Endothelial cell of umbilical vein (primary cell): ENCODE data around the gene BCAS3. TPM values are rescaled to one million over a fixed set of nuclear protein-coding genes. Genes with fewer than 3 reads are reported as not detected.

Experiments used
- BruUV-seq: library from RNA; stranded (reverse); fragments of 400-500 nt; replicated peaks from 2 replicates; lab custom pipeline; 2021; lab: Mats Ljungman, UMichigan
- CTCF ChIA-PET: fragments of 300-600, 350-600 bp; sonication (Branson Sonifier 250); formaldehyde crosslinking; loops from one replicate; lab custom pipeline; 2021; ENCODE audit warnings: antibody characterized with exemption, inconsistent platforms; lab: Charles Lee
- POLR2A ChIA-PET: fragments of 300-600, 350-600 bp; sonication (Branson Sonifier 250); formaldehyde crosslinking; loops from one replicate; lab custom pipeline; 2021; ENCODE audit warnings: antibody characterized with exemption, inconsistent platforms; lab: Charles Lee
- DNase-seq: peaks from one replicate; pipeline ENCODE4 v3.0.0-alpha.2; 2011; ENCODE audit warnings: low read depth, low spot score
- FAIRE-seq: peaks from 2 replicates; lab custom pipeline; 2011; peaks lifted over from hg19 to GRCh38; lab: Jason Lieb, UNC
- H2AFZ ChIP-seq: 2 replicates; pipeline ENCODE4 v1.6.0; 2012; ENCODE audit warnings: low read depth, low read length, control low read depth, inconsistent platforms
- H3K27ac ChIP-seq: 2 replicates; pipeline ENCODE4 v1.5.1; 2011; ENCODE audit warnings: low read depth, mild to moderate bottlenecking, control low read depth, low read length, moderate library complexity; ENCODE audit not compliant: insufficient read depth
- H3K27me3 ChIP-seq, 2 experiments: 2 replicates each; pipeline versions ENCODE4 v1.6.0 to v1.6.1; 2011; ENCODE audit warnings: low read length in 2 of 2, mixed read lengths in 1 of 2; ENCODE audit not compliant: control insufficient read depth in 2 of 2, insufficient read depth in 2 of 2
- H3K36me3 ChIP-seq, 2 experiments: 2 replicates in 1 of 2; 3 replicates in 1 of 2; pipeline ENCODE4 v1.5.1; 2011; ENCODE audit warnings: low read length in 2 of 2, mild to moderate bottlenecking in 1 of 2, moderate library complexity in 1 of 2; ENCODE audit not compliant: control insufficient read depth in 2 of 2, insufficient read depth in 2 of 2; ENCODE audit errors: extremely low read depth in 1 of 2
- H3K4me1 ChIP-seq: 3 replicates; pipeline ENCODE4 v1.5.1; 2011; ENCODE audit warnings: mild to moderate bottlenecking, low read length; ENCODE audit not compliant: control insufficient read depth, insufficient read depth; ENCODE audit errors: extremely low read depth
- H3K4me2 ChIP-seq: 2 replicates; pipeline ENCODE4 v1.6.1; 2011; ENCODE audit warnings: low read length, control low read depth, mixed read lengths; ENCODE audit not compliant: insufficient read depth
- H3K4me3 ChIP-seq, 3 experiments: fragments of 200-600 bp in 1 of 3; sonication (generic), shearing (Covaris generic) in 1 of 3; replicated peaks in 1 of 3; 2 replicates each; pipeline ENCODE4 v1.5.1; 2011 to 2016; ENCODE audit warnings: control low read depth in 3 of 3, low read length in 3 of 3, mild to moderate bottlenecking in 2 of 3, inconsistent platforms in 1 of 3, low read depth in 1 of 3, moderate library complexity in 1 of 3; ENCODE audit not compliant: insufficient read depth in 1 of 3
- H3K79me2 ChIP-seq: 2 replicates; pipeline ENCODE4 v1.6.0; 2012; ENCODE audit warnings: low read length, inconsistent platforms; ENCODE audit not compliant: control insufficient read depth, insufficient read depth
- H3K9ac ChIP-seq: replicated peaks from 2 replicates; pipeline ENCODE3; 2011; ENCODE audit warnings: low read length, control low read depth; ENCODE audit not compliant: insufficient read depth; ENCODE audit errors: extremely low read depth
- H3K9me1 ChIP-seq: replicated peaks from 3 replicates; pipeline ENCODE4 v1.6.0; 2011; ENCODE audit warnings: mild to moderate bottlenecking, low read length; ENCODE audit not compliant: control insufficient read depth, insufficient read depth; ENCODE audit errors: extremely low read depth
- H3K9me3 ChIP-seq: replicated peaks from 2 replicates; pipeline ENCODE4 v1.5.1; 2012; ENCODE audit warnings: low read length, inconsistent platforms; ENCODE audit not compliant: control insufficient read depth, insufficient read depth
- H4K20me1 ChIP-seq: replicated peaks from 2 replicates; pipeline ENCODE3; 2011; ENCODE audit warnings: mild to moderate bottlenecking, low read length; ENCODE audit not compliant: control insufficient read depth, insufficient read depth; ENCODE audit errors: extremely low read depth
- EZH2 ChIP-seq: IDR thresholded peaks from 2 replicates; pipeline ENCODE4 v1.6.1; 2012; ENCODE audit warnings: borderline replicate concordance, low read depth, mild to moderate bottlenecking, moderate library complexity, low read length, inconsistent platforms; ENCODE audit not compliant: severe bottlenecking
- FOS ChIP-seq: IDR thresholded peaks from 2 replicates; pipeline ENCODE4 v1.6.1; 2011; ENCODE audit warnings: mild to moderate bottlenecking, low read length, moderate library complexity, borderline replicate concordance; ENCODE audit not compliant: insufficient read depth
- GATA2 ChIP-seq: IDR thresholded peaks from 2 replicates; pipeline ENCODE4 v1.7.0; 2011; ENCODE audit warnings: low read depth, mild to moderate bottlenecking, moderate library complexity, mixed read lengths, low read length; ENCODE audit not compliant: insufficient read length, insufficient read depth
- JUN ChIP-seq: IDR thresholded peaks from 2 replicates; pipeline ENCODE4 v1.6.1; 2011; ENCODE audit warnings: borderline replicate concordance, low read depth; ENCODE audit not compliant: insufficient read length, insufficient read depth
- MYC ChIP-seq: IDR thresholded peaks from one replicate; pipeline ENCODE4 v1.6.1; 2011; ENCODE audit warnings: mild to moderate bottlenecking, low read depth, low read length
- POLR2A ChIP-seq: IDR thresholded peaks from 2 replicates; pipeline ENCODE4 v1.6.1; 2012; ENCODE audit warnings: low read depth, mild to moderate bottlenecking, control low read depth, low read length
- POLR2AphosphoS5 ChIP-seq: IDR thresholded peaks from 2 replicates; pipeline ENCODE4 v1.6.1; 2012; ENCODE audit warnings: low read depth, mild to moderate bottlenecking, control low read depth, low read length, moderate library complexity; ENCODE audit not compliant: insufficient read depth
- dilution Hi-C: fragments of 300-500 bp; cut with MboI; formaldehyde crosslinking; loops from one replicate; pipeline ENCODE4 v1.15.0; 2019; ENCODE audit warnings: low sequenced_read_pairs; ENCODE audit not compliant: extremely low pct_ligation_motif_present
- intact Hi-C: fragments of 100-400 bp; cut with micrococcal nuclease; formaldehyde crosslinking; loops from one replicate; pipeline ENCODE4 v1.10.0; 2022
- polyA plus RNA-seq, 4 experiments: library from polyadenylated mRNA; depleted of rRNA in 3 of 4; stranded (reverse) in 3 of 4; unstranded in 1 of 4; fragments of >200 nt; gene quantifications; 2 replicates each; pipeline versions ENCODE4 v1.2.1 to v1.2.3, GENCODE V29; 2011 to 2012; ENCODE audit warnings: missing spikeins in 1 of 4
- total RNA-seq: library from RNA; stranded (reverse); gene quantifications from 2 replicates; pipeline ENCODE4 v1.2.3, GENCODE V29; 2021
- TF ChIP-seq, protein P1 (sequence below), 2 donors: IDR thresholded peaks; 1 replicate in 1 of 2; 2 replicates in 1 of 2; pipeline ENCODE4 v1.5.1; 2011; ENCODE audit warnings: low read length in 2 of 2, mild to moderate bottlenecking in 2 of 2, moderate library complexity in 2 of 2, control low read depth in 1 of 2, inconsistent platforms in 1 of 2, low read depth in 1 of 2; ENCODE audit not compliant: insufficient read depth in 1 of 2; ENCODE audit errors: extremely low read depth in 1 of 2
- TF ChIP-seq, protein P2 (sequence below): IDR thresholded peaks from 2 replicates; pipeline ENCODE4 v1.6.1; 2011; ENCODE audit not compliant: insufficient read depth, insufficient read length

The BCAS3 gene
- total and polyA plus RNA-seq, 2 donors (not counting 3 experiments of a cell fraction or from before 2014, with no cell fraction given) = 8.2 to 16.0 TPM

DNA sequence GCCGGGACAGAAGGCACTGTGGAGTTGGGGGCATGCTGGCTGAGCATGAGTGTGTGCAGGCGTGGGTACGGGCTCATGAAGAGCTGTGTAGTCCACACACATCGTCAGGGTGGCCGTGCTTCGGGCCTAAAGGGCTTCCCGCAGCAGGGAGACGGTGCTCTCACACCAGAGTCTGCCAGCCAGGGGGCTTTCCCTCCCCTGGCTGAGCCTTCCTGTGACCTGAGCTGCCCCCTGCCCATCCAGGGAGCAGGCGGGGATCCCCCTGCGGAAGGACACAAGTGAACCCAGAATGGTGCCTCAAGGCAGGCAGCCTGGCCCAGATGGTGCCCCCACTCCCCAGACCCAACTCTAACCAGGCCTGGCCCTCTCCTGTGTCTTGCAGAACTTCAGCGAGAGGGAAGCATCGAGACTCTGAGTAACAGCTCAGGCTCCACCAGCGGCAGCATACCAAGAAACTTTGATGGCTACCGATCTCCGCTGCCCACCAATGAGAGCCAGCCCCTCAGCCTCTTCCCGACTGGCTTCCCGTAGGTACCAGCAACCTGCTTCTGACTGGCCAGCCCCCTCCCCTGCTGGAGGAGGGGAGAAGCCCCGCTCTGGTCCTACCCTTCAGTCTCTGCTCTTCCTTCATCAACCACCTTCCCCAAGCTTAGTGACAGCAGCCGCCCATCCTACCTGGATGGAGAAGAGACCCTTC lies 714.1 kb downstream of the BCAS3 start:
- no peak for TF ChIP-seq JUN
- no peak for TF ChIP-seq POLR2AphosphoS5
- TF ChIP-seq GATA2 = no peak
- no peak for TF ChIP-seq EZH2
- TF ChIP-seq, protein P1, sequence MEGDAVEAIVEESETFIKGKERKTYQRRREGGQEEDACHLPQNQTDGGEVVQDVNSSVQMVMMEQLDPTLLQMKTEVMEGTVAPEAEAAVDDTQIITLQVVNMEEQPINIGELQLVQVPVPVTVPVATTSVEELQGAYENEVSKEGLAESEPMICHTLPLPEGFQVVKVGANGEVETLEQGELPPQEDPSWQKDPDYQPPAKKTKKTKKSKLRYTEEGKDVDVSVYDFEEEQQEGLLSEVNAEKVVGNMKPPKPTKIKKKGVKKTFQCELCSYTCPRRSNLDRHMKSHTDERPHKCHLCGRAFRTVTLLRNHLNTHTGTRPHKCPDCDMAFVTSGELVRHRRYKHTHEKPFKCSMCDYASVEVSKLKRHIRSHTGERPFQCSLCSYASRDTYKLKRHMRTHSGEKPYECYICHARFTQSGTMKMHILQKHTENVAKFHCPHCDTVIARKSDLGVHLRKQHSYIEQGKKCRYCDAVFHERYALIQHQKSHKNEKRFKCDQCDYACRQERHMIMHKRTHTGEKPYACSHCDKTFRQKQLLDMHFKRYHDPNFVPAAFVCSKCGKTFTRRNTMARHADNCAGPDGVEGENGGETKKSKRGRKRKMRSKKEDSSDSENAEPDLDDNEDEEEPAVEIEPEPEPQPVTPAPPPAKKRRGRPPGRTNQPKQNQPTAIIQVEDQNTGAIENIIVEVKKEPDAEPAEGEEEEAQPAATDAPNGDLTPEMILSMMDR (IDR thresholded peaks at IDR 0.05; ENCODE audit: extremely low read depth in 1 of 2, insufficient read depth in 1 of 2, low read depth in 1 of 2, low read length in 2 of 2) = no peak
- no peak for TF ChIP-seq FOS
- no peak for TF ChIP-seq POLR2A
- TF ChIP-seq MYC = no peak
- TF ChIP-seq, protein P2, sequence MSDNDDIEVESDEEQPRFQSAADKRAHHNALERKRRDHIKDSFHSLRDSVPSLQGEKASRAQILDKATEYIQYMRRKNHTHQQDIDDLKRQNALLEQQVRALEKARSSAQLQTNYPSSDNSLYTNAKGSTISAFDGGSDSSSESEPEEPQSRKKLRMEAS = no peak
- Histone ChIP-seq H4K20me1 (no peaks in the 10 kb centered on the region), H3K9ac (no peak overlapping the region), H3K4me3 (no peak overlapping the region), H3K27me3 (peaks cover 22 to 25% of the 10 kb centered on the region in 2 experiments), H3K9me3 (no peaks in the 10 kb centered on the region), H3K27ac (no peak overlapping the region), H3K36me3 (no peaks in the 10 kb centered on the region), H3K9me1 (no peaks in the 10 kb centered on the region), H2AFZ (no peak overlapping the region), H3K4me1 (no peaks in the 10 kb centered on the region), H3K4me2 (no peak overlapping the region), H3K79me2 (no peaks in the 10 kb centered on the region)
- ChIA-PET POLR2A (no interaction called here), CTCF (interaction anchor here (0.6 to 1.6 kb wide), 8 partner anchors 12 to 671 kb away, joined by 3 to 9 read pairs (median 3); no protein-coding TSS in a partner anchor)
- intact Hi-C loops (no loop called here), dilution Hi-C loops (no loop called here)
- no peak for DNase-seq
- FAIRE-seq = no peak
- BruUV-seq = no TSS peak
